ENCODE measurements around the gene C2orf74.

DNA sequence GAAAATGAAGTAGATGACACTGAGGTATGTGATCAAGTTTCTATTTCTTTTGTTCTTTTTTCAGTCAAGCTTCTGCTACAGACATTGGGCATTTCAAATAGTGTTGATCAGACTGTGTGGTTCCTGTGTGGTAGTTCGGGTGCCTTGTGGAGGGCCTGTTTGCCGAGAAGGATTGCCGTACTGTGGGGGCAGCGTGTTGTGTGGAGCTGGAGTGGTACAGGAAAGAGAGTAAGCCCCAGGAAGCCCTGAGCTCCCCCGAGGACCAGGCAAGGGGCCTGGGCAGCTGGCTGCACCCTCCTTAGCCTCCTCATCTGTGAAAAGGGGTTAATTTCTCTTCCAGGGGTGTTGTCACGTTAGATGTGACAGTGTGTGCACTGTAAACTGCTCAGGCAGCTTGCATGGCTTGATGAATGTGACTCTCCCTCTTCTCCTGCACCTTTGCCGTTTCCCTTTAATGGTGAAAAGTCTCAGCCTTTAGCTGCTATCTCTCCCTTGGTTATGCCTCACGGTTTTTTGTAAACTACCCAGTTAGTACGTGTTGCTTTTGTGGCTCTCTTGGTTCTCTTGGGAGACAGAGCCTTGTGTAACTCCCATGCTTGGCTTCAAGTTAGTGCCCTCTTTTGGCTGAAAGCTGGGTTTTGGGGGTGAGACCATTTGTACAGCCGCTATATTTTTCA, 19.5 kb downstream of the C2orf74 start:
- TF ChIP-seq, protein P1, sequence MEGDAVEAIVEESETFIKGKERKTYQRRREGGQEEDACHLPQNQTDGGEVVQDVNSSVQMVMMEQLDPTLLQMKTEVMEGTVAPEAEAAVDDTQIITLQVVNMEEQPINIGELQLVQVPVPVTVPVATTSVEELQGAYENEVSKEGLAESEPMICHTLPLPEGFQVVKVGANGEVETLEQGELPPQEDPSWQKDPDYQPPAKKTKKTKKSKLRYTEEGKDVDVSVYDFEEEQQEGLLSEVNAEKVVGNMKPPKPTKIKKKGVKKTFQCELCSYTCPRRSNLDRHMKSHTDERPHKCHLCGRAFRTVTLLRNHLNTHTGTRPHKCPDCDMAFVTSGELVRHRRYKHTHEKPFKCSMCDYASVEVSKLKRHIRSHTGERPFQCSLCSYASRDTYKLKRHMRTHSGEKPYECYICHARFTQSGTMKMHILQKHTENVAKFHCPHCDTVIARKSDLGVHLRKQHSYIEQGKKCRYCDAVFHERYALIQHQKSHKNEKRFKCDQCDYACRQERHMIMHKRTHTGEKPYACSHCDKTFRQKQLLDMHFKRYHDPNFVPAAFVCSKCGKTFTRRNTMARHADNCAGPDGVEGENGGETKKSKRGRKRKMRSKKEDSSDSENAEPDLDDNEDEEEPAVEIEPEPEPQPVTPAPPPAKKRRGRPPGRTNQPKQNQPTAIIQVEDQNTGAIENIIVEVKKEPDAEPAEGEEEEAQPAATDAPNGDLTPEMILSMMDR (IDR thresholded peaks at IDR 0.05): no peak
- TF ChIP-seq POLR2AphosphoS5 (IDR thresholded peaks at IDR 0.05; ENCODE audit: low read depth, low read length): no peak
